ENCODE data around the gene SH2D2A. TPM values are rescaled to one million over a fixed set of nuclear protein-coding genes. Genes with fewer than 3 reads are reported as not detected.

SH2D2A gene
- total and polyA plus RNA-seq, 8 donors, result 0.61 to 19.9 (median 1.5) TPM; not detected in 2

GRCh38 chr1:156775799-156776198 is 40.8 kb downstream of the SH2D2A start:
- Histone ChIP-seq H3K36me3 (peaks cover 0 to 14% (median 8%) of the 10 kb centered on the region in 4 donors), H3K27ac (no peak overlapping the region), H3K27me3 (no peaks in the 10 kb centered on the region), H3K9me3 (no peaks in the 10 kb centered on the region), H3K4me3 (no peak overlapping the region), H3K4me1 (peaks cover 34 to 69% (median 49%) of the 10 kb centered on the region in 4 donors)
- intact Hi-C loops (cut with DNase I; ENCODE audit: low total_unique reads), result no loop called here
- TF ChIP-seq POLR2AphosphoS5 (IDR thresholded peaks at IDR 0.05) (no peak), POLR2A (IDR thresholded peaks at IDR 0.05) (no peak), CTCF (IDR thresholded peaks at IDR 0.05) (no peak), EP300 (IDR thresholded peaks at IDR 0.05) (no peak)
- no peak for DNase-seq
- 80 to 88% (median 85%) methylated on average over 5 of the region's 5 CpGs for WGBS, 5 donors

GRCh38 chr1:156773607-156774006 is 43.0 kb downstream of the SH2D2A start:
- Histone ChIP-seq H3K4me3 (no peak overlapping the region), H3K27me3 (no peaks in the 10 kb centered on the region), H3K27ac (no peak overlapping the region), H3K9me3 (no peaks in the 10 kb centered on the region), H3K36me3 (peaks cover 5 to 19% (median 15%) of the 10 kb centered on the region in 4 donors), H3K4me1 (peaks cover 55 to 90% (median 71%) of the 10 kb centered on the region in 4 donors)
- no peak for TF ChIP-seq POLR2A (IDR thresholded peaks at IDR 0.05)
- no peak for TF ChIP-seq CTCF (IDR thresholded peaks at IDR 0.05)
- no peak for TF ChIP-seq POLR2AphosphoS5 (IDR thresholded peaks at IDR 0.05)
- no peak for TF ChIP-seq EP300 (IDR thresholded peaks at IDR 0.05)
- no peak for DNase-seq
- 83 to 92% (median 87%) methylated on average over 3 of the region's 3 CpGs for WGBS, 5 donors
- intact Hi-C loops (cut with DNase I; ENCODE audit: low total_unique reads), result no loop called here

GRCh38 chr1:156772728-156773497 is 43.7 kb downstream of the SH2D2A start:
- Histone ChIP-seq H3K27me3 (no peaks in the 10 kb centered on the region), H3K4me3 (no peak overlapping the region), H3K36me3 (peaks cover 5 to 19% (median 15%) of the 10 kb centered on the region in 4 donors), H3K4me1 (peaks cover 61 to 90% (median 74%) of the 10 kb centered on the region in 4 donors), H3K27ac (peak overlapping the region in 2 of 5 donors; percentile 4 to 6), H3K9me3 (no peaks in the 10 kb centered on the region)
- 23 to 50% (median 41%) methylated on average over 9 of the region's 9 CpGs for WGBS, 5 donors
- TF ChIP-seq CTCF (IDR thresholded peaks at IDR 0.05) (no peak), POLR2AphosphoS5 (IDR thresholded peaks at IDR 0.05) (no peak), POLR2A (IDR thresholded peaks at IDR 0.05) (no peak), EP300 (IDR thresholded peaks at IDR 0.05) (no peak)
- intact Hi-C loops (cut with DNase I; ENCODE audit: low total_unique reads), result no loop called here
- peak in 1 of 2 donors; percentile 69 for DNase-seq

GRCh38 chr1:156772222-156772621 is 44.4 kb downstream of the SH2D2A start:
- Histone ChIP-seq H3K36me3 (peaks cover 5 to 19% (median 15%) of the 10 kb centered on the region in 4 donors), H3K4me1 (peaks cover 55 to 84% (median 70%) of the 10 kb centered on the region in 4 donors), H3K4me3 (no peak overlapping the region), H3K27me3 (no peaks in the 10 kb centered on the region), H3K27ac (no peak overlapping the region), H3K9me3 (no peaks in the 10 kb centered on the region)
- intact Hi-C loops (cut with DNase I; ENCODE audit: low total_unique reads), result no loop called here
- TF ChIP-seq POLR2AphosphoS5 (IDR thresholded peaks at IDR 0.05) (no peak), CTCF (IDR thresholded peaks at IDR 0.05) (no peak), EP300 (IDR thresholded peaks at IDR 0.05) (no peak)
- WGBS, 5 donors, result 74 to 81% (median 76%) methylated on average over 3 of the region's 3 CpGs
- no peak for DNase-seq

Measured in stomach (tissue), 9 donors.